ENCODE results near the gene SAP25.

Gene SAP25

GRCh38 chr7:100591596-100591995 is 17.9 kb upstream of the SAP25 start:
- DNase-seq: no peak

GRCh38 chr7:100590077-100590737 is 16.5 kb upstream of the SAP25 start:
- DNase-seq: peak; percentile 68

GRCh38 chr7:100589341-100589947 is 15.7 kb upstream of the SAP25 start:
- DNase-seq: no peak

- DNase-seq: no peak
These were observed 14.7 kb upstream of the SAP25 start for GRCh38 chr7:100588438-100588837.

- peak; percentile 100 for DNase-seq
These were observed 12.7 kb upstream of the SAP25 start, which contains the start of gene FBXO24 for GRCh38 chr7:100586266-100587025. FBXO24 (plus strand) TSS chr7:100586328; CDS start chr7:100586626, 298 bp downstream.

GRCh38 chr7:100585511-100586265 is 12.0 kb upstream of the SAP25 start, which contains the start of gene LRCH4:
LRCH4 (minus strand) TSS chr7:100586129; CDS start chr7:100586100, 29 bp downstream.
- DNase-seq: no peak

GRCh38 chr7:100584683-100585510 is 11.2 kb upstream of the SAP25 start:
- no peak for DNase-seq

GRCh38 chr7:100584054-100584682 is 10.5 kb upstream of the SAP25 start:
- no peak for DNase-seq

- DNase-seq: no peak
These were observed 9.7 kb upstream of the SAP25 start for GRCh38 chr7:100583132-100584053.

- no peak for DNase-seq
These were observed 8.9 kb upstream of the SAP25 start for GRCh38 chr7:100582650-100583049.

- no peak for DNase-seq
These were observed 8.4 kb upstream of the SAP25 start for GRCh38 chr7:100582041-100582579.

GRCh38 chr7:100580466-100581283 is 7.0 kb upstream of the SAP25 start:
- no peak for DNase-seq

GRCh38 chr7:100578246-100579183 is 4.8 kb upstream of the SAP25 start:
- DNase-seq: no peak

- DNase-seq: no peak
These were observed 3.8 kb upstream of the SAP25 start for GRCh38 chr7:100577507-100577906.

GRCh38 chr7:100577103-100577502 is 3.4 kb upstream of the SAP25 start:
- no peak for DNase-seq

- DNase-seq: no peak
These were observed 2.8 kb upstream of the SAP25 start for GRCh38 chr7:100576384-100576993.

GRCh38 chr7:100575746-100576383 is 2.2 kb upstream of the SAP25 start:
- no peak for DNase-seq

Measured in right hindlimb (tissue), 1 donor.